ENCODE results near the gene ZNF419.
A peak's percentile ranks its signal among the peaks of the same experiment; 100 is the strongest.
"Not testable (repeated sequence)": the region's sequence is repeated elsewhere in the genome, so short reads cannot be mapped to it uniquely, and the experiment has no call there.

ZNF419 gene

DNA sequence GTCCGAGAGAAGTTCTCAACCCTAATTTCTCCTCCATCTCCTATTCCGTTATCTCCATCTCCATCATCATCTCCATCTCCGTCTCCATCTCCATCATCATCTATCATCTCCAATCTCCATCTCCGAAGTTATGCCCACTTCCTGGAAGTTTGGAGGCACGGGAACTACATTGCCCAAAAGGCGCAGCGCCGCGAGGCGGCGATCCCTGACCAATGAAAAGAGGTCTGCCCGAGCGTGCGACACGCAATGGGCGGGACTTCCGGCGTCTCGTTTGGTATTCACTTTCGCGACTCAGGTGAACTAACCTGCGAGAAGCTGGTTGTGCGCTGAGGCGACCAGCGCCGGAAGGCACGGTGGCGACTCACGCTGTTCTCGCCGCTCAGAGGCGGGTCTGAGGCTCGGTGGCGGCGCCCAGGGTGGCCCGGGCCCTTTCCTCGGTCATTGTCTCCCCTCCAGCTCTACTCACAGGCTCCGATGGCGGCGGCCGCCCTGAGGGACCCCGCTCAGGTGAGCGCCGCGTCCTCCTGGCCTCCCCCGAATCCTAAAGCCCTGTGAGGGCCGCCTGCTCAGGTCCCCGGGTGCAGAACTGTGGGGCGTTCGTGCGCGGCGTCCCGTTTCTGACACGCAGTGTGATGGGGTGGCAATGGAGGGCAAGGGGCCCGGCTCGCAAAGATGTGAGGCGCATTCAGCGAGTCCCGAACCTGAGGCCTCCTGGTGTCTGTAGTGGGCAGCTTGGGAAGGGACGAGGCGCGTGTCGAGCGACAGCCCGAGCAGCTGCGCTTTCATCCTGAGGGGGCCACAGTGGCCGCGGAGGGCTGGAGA, at the start of gene ZNF419:
Gene ZNF419 (plus strand): TSS at position 274 of the 822 bp plus-strand sequence. CDS start 201 bp downstream, at position 475.
- DNase-seq (ENCODE audit: low spot score), result peak; percentile 95

DNA sequence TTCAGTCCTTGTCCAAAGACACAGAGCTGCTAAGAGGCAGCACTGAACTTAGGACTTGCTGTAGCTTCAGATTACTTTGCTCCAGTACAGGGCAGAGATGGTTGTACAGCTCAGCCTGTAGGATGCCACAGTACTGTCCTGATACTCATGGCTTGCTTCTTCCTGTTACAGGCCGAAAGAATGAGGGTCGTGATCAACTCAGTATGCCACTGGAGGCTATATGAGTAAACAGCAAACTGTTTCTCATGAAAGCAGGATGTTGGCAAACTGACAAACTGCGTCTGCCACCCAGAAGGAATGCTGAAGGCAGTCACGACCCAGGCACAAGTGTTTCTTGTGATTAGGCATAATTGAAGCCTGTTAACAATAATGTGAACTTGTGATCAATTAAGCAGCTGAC, 49.6 kb upstream of the ZNF419 start:
- no peak for DNase-seq (ENCODE audit: low spot score)

DNA sequence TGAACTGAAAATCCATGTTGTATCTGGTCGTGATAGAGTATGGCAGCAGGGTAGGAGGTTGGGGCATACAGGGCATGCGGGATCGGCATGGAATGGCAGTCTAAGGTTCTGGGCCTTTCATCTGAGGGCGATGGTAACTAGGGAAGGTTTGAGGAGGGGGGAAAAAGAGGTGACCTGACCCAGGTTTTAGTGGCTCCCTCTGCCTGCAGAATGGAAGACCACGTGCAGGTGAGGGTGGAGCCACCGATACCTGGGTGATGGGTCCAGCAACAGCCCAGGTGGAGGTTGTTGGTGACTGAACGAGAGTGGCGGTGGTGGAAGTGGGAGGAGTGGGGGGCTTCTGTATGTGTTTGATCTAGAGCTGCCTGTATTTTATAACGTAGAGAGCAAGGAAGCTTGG, 48.6 kb upstream of the ZNF419 start:
- no peak for DNase-seq (ENCODE audit: low spot score)

DNA sequence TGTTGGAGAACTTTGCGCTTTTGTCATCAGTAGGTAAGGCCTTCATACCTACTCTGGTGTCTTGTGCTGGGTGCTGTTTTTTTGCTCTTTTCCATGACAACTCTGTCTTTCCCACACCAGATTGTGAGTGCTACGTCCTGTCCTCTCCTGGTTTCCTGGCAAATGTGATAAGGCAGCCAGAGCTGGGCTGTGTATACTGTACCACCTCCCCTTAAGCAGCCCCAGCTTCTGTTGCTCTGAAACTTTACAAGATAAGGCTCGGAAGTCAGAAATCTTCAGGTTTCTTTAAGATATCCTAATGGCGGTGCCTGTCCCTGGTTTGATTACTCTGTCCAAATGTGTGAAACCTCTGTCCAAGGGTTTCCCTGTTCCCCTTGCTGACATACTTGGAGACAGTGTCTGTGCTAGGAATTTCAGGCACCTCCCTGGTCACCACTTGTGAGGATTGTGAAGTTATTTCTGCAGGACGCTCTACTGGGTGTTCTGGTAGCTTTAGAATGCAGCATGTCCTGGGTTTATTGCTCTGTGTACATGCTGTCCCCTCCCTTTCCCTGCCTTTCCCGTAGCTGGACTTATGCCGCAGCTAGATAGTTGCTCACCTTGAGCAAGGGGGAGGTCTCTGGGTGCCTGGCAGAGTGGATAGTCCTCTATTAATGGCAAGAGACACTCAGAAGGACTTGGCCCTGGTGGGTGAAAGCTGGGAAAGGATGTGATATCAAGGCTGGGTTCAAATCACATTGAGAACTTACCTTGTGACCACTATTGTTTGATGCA, 45.4 kb upstream of the ZNF419 start:
- no peak for DNase-seq (ENCODE audit: low spot score)

DNA sequence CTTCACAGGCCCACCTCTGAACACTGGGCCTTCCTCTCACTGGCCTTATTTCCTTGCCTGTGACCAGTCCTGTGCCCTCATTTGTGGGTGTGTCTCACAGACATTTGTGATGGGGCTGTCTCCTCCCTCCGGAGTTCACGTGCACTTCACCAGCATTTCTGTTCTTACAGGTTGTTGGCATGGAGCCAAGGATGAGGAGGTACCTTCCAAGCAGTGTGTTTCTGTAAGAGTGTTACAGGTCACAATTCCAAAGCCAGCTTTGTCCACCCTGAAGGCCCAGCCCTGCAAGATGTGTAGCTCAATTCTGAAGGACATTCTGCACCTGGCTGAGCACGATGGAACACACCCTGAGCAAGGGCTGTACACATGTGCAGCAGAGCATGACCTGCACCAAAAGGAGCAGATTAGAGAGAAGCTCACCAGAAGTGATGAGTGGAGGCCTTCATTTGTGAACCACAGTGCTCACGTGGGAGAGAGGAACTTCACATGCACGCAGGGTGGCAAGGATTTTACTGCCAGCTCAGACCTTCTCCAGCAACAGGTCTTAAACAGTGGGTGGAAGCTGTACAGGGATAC, 44.3 kb upstream of the ZNF419 start:
- DNase-seq (ENCODE audit: low spot score), result no peak

DNA sequence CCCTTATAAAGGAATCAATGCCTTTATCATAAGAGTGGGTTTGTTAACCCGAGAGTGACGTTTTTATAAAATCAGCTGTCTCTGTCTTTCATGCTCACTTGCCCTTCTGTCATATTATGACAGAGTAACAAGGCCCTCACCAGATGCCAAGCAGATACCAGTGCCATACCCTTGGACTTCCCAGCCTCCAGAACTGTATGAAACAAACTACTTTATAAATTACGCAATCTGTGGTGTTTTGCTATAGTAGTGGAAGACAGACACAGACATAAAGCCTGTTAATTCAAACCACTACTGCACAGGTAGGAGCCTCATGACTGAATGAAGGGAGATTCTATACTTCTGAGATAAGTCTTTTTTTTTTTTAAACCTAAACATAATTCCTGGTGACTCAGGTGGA, 35.2 kb upstream of the ZNF419 start:
- DNase-seq (ENCODE audit: low spot score), result no peak

DNA sequence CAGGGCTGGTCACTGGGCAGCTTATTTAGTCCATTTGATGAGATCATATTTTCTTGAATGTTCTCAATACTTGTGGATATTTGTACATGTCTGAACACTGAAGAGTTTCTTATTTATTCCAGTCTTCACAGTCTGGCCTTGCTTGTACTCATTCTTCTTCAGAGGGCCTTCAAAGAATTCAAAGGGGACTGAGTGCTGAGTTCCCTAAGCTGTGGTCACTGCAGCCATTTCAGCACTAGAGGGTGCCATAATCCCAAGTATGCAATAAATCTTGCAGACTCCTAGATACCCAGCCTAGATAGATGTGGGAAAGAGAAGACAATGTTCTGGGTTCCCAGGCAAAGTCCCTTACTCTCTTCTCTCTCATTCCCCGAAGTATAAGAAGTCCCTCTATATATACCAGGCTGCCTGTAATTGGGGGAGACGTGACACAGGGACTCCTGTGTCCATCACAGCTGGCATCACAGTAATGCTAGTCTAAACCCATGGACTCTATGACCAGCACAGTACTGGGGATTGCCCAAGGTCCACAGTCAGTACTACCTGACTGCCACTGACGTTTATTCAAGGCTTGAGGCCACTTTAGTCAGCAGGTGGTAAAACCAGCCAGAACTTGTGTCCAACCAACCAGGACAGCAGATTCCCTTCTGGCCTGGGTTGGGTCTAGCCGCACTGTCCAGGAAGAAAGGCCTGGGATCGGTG, 21.7 kb upstream of the ZNF419 start:
- DNase-seq (ENCODE audit: low spot score), result peak; percentile 38

DNA sequence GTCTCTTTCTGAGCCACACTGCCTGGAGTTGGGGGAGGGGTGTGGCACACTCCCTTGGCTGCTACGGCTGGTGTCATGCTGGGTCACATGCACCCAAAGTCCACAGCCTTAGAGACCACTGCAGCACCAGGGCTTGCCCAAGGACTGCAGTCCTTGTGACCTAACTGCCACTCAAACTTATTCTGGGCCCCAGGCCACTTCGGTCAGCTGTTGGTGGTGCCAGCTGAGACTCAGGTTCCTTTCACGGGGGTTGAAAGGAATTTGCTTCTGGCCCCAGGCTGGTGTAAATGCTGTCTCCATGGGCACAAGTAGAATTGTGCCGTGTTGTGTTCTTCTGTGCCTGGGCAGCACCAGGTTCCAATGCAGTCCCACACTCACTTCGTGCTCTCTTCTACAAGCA, 21.1 kb upstream of the ZNF419 start:
- DNase-seq (ENCODE audit: low spot score), result no peak

DNA sequence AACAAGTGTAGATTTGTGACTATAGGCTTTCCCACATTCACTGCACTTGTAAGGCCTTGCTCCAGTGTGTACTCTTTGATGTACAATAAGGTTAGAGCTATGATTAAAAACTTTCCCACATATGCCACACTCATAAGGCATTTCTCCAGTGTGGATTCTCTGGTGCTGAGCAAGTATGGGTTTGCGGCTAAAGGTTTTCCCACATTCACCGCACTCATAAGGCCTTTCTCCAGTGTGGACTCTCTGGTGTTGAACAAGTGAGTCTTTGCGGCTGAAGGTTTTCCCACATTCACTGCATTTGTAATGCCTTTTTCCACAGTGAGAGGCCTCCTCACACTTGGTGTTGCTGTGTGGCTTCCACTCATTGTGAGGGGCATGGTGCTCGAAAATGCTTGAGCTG, 13.9 kb upstream of the ZNF419 start:
- no peak for DNase-seq (ENCODE audit: low spot score)

DNA sequence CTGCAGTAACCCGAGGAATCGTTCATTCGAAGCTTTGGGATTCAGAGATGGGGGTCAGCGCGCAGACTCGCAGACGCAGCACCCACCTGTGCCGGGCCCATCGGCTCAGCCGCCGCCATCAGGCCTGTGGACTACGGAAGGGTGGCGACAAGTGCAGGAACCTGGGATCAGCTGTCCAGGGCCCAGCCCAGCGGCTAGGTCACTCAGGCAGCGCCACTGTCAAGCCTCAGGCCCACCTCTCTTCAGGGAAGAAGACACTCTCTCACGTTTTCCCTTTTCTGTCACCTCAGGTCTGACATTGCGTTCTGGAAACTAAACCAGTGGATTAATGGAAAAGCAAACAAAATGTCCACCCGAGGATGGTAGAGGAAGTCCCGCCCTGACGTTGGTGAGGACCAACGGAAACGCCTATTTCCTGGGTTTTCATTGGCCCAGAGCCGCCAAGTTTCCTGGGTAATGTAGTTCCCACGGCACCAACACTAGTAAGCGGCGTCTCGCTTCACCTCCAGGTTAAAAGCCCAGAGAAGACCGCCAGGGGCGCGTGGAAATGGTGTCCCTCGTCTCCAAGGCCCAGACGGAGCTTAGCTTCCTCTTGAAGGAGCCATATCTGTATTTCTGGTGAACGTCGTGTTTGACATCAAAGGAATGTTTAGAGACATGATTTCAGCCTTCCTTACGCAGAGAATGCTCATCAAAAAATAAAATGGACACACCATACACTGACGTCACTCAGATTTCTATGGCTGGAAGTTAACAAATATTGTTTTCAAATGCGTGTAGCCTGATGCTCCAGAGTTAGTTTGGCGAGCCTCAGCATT, 10.2 kb upstream of the ZNF419 start, which contains the start of gene ZNF772:
Gene ZNF772 (minus strand): TSS at position 376 of the 818 bp plus-strand sequence. CDS start 257 bp downstream, at position 119.
- peak; percentile 92 for DNase-seq (ENCODE audit: low spot score)

DNA sequence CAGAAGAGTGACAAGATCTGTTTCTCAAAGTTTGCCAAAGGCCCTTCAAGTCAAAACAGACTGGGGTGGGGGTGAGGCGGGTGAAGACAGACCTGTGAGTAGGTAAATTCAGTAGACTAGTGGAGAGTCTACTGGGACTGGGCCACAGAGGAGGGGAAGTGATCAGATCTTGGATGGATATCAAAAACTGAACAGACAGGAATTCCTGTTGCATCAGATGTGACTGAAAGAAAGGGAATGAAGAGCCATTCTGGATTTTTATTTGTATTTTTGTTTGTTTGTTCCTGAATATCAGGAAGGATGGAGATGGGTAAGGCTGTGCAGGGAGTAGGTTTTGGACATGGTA, 722 bp downstream of the ZNF419 start:
- DNase-seq (ENCODE audit: low spot score), result not testable (repeated sequence)

DNA sequence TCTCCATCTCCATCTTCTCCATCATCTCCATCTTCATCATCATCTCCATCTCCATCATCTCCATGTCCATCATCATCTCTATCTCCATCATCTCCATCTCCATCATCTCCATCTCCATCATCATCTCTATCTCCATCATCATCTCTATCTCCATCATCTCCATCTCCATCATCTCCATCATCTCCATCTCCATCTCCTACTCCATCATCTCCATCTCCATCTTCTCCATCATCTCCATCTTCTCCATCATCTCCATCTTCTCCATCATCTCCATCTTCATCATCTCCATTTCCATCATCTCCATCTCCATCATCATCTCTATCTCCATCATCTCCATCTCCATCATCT, 11.8 kb downstream of the ZNF419 start:
- DNase-seq (ENCODE audit: low spot score), result not testable (repeated sequence)

DNA sequence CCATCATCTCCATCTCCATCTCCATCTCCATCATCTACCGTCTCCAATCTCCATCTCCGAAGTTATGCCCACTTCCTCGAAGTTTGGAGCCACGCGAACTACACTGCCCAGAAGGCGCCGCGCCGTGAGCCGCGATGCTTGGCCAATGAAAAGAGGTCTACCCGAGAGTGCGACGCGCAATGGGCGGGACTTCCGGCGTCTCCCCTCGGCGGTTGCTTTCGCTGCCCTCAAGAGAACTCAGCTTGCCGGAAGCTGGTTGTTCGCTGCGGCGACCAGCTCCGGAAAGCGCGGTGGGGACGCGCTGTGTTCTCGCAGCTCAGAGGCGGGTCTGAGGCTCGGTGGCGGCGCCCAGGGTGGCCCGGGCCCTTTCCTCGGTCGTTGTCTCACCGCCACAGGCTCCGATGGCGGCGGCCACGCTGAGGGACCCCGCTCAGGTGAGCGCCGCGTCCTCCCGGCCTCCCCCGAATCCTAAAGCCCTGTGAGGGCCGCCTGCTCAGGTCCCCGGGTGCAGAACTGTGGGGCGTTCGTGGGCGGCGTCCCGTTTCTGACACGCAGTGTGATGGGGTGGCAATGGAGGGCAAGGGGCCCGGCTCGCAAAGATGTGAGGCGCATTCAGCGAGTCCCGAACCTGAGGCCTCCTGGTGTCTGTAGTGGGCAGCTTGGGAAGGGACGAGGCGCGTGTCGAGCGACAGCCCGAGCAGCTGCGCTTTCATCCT, 12.3 kb downstream of the ZNF419 start, which contains the start of gene ZNF773:
Gene ZNF773 (plus strand): TSS at position 259 of the 716 bp plus-strand sequence. CDS start 143 bp downstream, at position 402.
- peak; percentile 96 for DNase-seq (ENCODE audit: low spot score)

DNA sequence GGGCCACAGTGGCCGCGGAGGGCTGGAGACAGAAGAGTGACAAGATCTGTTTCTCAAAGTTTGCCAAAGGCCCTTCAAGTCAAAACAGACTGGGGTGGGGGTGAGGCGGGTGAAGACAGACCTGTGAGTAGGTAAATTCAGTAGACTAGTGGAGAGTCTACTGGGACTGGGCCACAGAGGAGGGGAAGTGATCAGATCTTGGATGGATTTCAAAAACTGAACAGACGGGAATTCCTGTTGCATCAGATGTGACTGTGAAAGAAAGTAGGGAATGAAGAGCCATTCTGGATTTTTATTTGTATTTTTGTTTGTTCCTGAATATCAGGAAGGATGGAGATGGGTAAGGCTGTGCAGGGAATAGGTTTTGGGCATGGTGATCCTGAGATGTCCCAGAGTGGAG, 12.8 kb downstream of the ZNF419 start:
- not testable (repeated sequence) for DNase-seq (ENCODE audit: low spot score)

DNA sequence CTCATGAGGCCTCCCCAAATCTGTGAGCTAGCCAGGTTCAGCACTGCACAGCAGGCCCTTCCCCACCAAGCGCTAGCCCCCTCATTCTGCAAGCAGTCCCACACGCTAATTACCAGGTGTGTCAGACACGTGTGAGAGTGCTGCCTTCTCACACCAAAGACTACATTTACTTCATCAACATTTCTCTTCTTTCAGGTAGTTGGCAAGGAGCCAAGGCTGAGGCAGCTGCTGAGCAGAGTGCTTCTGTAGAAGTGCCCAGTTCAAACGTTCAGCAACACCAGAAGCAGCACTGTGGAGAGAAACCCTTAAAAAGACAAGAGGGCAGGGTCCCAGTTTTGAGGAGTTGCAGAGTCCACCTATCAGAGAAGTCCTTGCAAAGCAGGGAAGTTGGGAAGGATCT, 18.6 kb downstream of the ZNF419 start:
- no peak for DNase-seq (ENCODE audit: low spot score)

DNA sequence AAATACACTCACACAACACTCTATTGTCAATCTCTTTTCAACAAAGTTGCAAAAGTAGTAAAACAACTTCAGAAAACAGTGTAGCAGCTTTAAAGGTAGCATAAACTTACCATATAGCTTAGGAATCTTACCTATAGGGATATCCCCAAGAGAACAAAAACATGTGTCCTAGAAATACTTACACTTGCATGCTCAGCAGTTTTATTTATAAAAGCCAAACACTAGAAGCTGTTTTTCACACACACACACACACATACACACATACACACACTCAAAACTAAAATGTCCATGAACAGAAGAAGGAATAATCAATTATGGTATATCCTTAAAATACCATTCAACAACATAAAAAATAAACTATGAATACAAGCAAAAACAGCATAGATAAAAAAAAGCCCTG, 23.9 kb downstream of the ZNF419 start:
- DNase-seq (ENCODE audit: low spot score), result no peak

DNA sequence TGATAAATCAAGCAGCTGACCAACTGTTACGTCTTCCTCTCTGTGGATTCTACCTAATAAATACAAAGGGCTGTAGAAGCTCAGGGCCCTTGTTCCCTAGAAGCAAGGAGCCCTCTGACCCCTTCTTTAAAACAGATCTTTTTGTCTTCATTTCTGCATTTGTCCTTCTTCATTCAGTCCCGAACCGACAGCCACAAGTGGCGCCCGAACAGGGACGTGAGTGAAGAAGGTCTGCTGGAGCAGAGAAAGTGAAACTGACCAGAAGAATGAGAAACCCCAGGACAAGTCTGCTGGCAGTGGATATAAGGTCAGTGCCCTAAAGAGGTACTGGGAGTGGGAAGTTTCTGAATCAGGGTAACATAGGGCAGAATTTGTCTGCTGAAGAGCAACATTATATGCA, 25.3 kb downstream of the ZNF419 start:
- no peak for DNase-seq (ENCODE audit: low spot score)

DNA sequence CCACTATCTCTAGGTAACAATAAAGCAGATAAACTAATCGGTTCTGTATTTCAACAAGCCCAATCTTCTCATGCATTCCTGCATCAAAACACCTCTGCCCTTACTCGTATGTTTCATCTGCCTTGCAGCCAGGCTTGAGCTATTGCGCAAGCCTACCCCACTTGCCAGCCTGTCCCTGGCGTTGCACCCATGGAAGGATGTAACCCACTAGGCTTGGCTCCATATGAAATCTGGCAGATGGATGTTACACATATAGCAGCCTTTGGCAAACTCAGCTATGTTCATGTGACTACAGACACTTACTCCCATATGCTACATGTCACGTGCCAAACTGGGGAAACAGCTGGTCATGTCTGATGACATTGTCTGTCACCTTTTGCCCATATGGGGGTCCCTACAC, 27.7 kb downstream of the ZNF419 start:
- DNase-seq (ENCODE audit: low spot score), result no peak

DNA sequence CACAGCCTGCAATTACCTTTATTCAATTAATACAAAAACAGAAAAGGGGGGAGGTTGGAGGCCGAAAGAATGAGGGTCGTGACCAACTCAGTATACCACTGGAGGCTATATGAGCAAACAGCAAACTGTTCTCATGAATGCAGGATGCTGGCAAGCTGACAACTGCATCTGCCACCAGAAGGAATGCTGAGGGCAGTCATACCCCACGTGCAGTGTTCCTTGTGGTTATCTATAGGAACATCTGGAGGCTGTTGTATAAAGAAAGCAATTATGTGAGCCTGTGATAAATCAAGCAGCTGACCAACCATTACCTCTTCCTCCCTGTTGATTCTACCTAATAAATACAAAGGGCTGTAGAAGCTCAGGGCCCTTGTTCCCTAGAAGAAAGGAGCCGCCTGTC, 30.5 kb downstream of the ZNF419 start:
- not testable (repeated sequence) for DNase-seq (ENCODE audit: low spot score)

DNA sequence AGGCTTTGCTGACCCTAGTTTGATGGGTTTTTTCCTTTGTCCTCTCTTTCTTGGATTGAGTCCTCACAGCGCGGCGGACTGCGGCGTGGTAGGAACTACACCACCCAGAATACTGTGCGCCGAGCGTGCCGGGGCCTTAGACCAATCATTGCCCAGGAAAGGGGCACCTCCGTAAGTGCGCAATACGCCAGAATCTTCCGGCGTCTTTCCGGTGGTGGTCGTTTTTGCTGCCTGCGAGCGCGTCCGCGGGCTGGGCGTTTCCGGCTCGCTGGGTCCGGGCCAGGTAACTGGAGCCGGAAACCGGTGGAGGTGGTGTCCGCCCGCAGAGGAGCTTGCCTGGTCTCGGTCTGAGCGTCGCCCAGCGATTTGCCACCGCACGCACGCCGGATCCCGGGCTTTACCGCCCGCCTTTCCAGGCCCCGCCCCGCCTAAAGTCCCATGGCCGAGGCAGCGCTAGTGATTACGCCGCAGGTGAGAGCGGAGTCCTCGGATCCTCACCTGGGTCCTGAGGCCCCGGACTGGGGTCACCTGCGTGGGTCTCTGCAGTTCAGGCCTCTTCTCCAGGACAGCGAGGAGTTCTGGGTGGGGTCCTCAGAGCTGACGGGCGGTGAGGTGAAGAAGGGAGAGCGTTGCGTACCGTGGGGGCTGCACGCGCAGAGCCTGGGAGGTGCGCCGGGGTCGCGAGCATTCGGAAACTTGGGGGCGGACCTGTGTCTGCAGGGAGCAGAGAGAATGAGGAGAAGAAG, 39.8 kb downstream of the ZNF419 start, which contains the start of gene ZNF549:
Gene ZNF549 (plus strand): TSS at position 221 of the 746 bp plus-strand sequence. CDS start 218 bp downstream, at position 439.
- peak; percentile 90 for DNase-seq (ENCODE audit: low spot score)

All from CD4-positive, alpha-beta T cell treated with Interleukin-2 at 100 ng/mL for 4 hours (primary cell).